ENCODE data around the gene C5orf58.

C5orf58 gene

GRCh38 chr5:170289121-170289520 is 56.3 kb downstream of the C5orf58 start:
- no peak for TF ChIP-seq ZNF274 (IDR thresholded peaks at IDR 0.05; ENCODE audit: low read depth, low read length)
- H3K4me3 ChIP-seq (ENCODE audit: low read length) = no peak overlapping the region

GRCh38 chr5:170289764-170290163 is 57.0 kb downstream of the C5orf58 start:
- no peak for TF ChIP-seq ZNF274 (IDR thresholded peaks at IDR 0.05; ENCODE audit: low read depth, low read length)
- H3K4me3 ChIP-seq (ENCODE audit: low read length) = no peak overlapping the region

DNA sequence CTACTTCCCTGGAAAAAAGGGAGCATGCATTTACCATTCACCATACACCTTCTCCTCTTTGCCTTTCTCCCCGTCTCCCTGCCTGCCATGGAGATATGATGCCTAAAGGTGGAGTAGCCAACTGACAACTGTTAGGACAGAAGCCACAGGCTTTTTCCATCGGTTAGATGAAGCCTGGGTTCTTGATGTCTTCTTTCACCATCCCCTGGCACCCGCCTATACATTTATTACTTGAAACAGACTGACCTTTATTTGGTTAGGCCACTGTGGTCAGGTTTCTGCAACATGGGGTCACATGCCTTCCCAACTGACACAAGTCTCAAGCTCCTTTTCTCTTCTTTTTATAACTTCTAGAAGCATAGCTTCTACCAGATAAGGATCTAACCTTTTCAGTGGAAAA is 57.7 kb downstream of the C5orf58 start:
- H3K4me3 ChIP-seq (ENCODE audit: low read length) = no peak overlapping the region
- no peak for TF ChIP-seq ZNF274 (IDR thresholded peaks at IDR 0.05; ENCODE audit: low read depth, low read length)

DNA sequence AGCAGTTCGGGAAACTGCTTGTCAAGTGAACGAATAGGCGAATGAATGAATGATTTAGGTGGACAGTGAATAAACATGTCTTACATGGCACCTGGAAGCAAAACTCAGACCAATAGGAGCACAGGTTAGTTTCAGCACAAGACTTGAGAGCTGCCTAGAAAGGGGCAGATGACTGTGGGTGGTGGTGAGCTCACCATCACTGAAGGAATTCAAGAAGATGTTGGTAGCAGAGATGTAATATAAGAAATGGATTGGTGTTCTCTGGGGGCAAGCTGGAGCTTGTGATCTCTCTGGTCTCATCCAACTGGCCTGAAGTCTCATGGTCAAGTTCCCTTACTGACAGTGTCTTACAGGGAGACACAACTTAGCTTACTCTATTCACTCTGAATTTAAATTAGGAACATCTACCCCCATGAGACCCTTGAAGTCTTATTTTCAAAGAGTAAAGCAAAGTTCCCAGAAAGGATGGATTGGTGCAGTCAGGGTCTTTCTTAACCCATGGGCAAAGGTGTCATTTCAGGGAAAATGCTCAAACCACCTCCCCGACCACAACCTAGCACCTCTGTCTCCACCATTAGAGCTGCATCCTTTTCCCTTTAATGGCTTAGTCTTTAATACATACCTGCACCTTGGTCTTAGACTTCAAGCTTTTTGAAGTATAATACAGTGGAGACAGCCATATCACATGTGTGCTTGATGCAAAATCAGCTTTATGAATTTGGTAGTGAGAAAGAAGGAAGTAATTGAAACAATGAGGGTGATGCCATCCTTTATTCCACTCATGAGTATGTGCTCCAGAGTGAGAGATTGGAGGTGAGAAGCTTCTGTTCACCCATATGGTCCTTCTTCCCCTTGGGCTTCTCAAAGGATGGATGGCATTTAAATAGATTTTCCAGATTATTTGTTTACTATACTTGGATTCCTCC is 59.7 kb downstream of the C5orf58 start:
- H3K4me3 ChIP-seq (ENCODE audit: low read length) = no peak overlapping the region
- TF ChIP-seq ZNF274 (IDR thresholded peaks at IDR 0.05; ENCODE audit: low read depth, low read length) = no peak

GRCh38 chr5:170293273-170293672 is 60.5 kb downstream of the C5orf58 start:
- no peak overlapping the region for H3K4me3 ChIP-seq (ENCODE audit: low read length)
- TF ChIP-seq ZNF274 (IDR thresholded peaks at IDR 0.05; ENCODE audit: low read depth, low read length) = no peak

GRCh38 chr5:170294057-170294456 is 61.3 kb downstream of the C5orf58 start:
- no peak for TF ChIP-seq ZNF274 (IDR thresholded peaks at IDR 0.05; ENCODE audit: low read depth, low read length)
- H3K4me3 ChIP-seq (ENCODE audit: low read length) = no peak overlapping the region

- no peak for TF ChIP-seq ZNF274 (IDR thresholded peaks at IDR 0.05; ENCODE audit: low read depth, low read length)
- no peak overlapping the region for H3K4me3 ChIP-seq (ENCODE audit: low read length)
Observed at GRCh38 chr5:170294556-170294955, 61.8 kb downstream of the C5orf58 start.

Data from GM08714 (cell line).